DLD1 (cell line): Measurements from ENCODE around the gene SGPP2.

Source experiments
- in situ Hi-C: cut with HindIII; loops from 2 replicates; pipeline ENCODE4 v1.10.0; 2017; ENCODE audit warnings: low sequenced_read_pairs

The SGPP2 gene

GRCh38 chr2:222522082-222522481 is 97.7 kb downstream of the SGPP2 start:
- in situ Hi-C loops = no loop called here

- in situ Hi-C loops = no loop called here
These were observed 99.6 kb downstream of the SGPP2 start for GRCh38 chr2:222523783-222524544.

GRCh38 chr2:222525811-222526210 is 101.5 kb downstream of the SGPP2 start:
- in situ Hi-C loops = no loop called here

- in situ Hi-C loops = no loop called here
These were observed 102.3 kb downstream of the SGPP2 start for GRCh38 chr2:222526480-222527277.

- in situ Hi-C loops = no loop called here
These were observed 108.0 kb downstream of the SGPP2 start for GRCh38 chr2:222532315-222532714.

- in situ Hi-C loops = no loop called here
These were observed 111.1 kb downstream of the SGPP2 start for GRCh38 chr2:222535477-222535876.

GRCh38 chr2:222538535-222538934 is 114.2 kb downstream of the SGPP2 start:
- in situ Hi-C loops = no loop called here

GRCh38 chr2:222544661-222545060 is 120.3 kb downstream of the SGPP2 start:
- in situ Hi-C loops = no loop called here

GRCh38 chr2:222545823-222546795 is 121.8 kb downstream of the SGPP2 start:
- in situ Hi-C loops = no loop called here

GRCh38 chr2:222547083-222547482 is 122.7 kb downstream of the SGPP2 start:
- in situ Hi-C loops = no loop called here

- in situ Hi-C loops = no loop called here
These were observed 124.6 kb downstream of the SGPP2 start for GRCh38 chr2:222548992-222549391.

GRCh38 chr2:222554517-222554916 is 130.2 kb downstream of the SGPP2 start:
- in situ Hi-C loops = no loop called here

GRCh38 chr2:222561151-222561550 is 136.8 kb downstream of the SGPP2 start:
- in situ Hi-C loops = no loop called here

- in situ Hi-C loops = no loop called here
These were observed 137.7 kb downstream of the SGPP2 start for GRCh38 chr2:222561817-222562645.

GRCh38 chr2:222563106-222563718 is 138.9 kb downstream of the SGPP2 start:
- in situ Hi-C loops = no loop called here

GRCh38 chr2:222563936-222564335 is 139.6 kb downstream of the SGPP2 start:
- in situ Hi-C loops = no loop called here

- in situ Hi-C loops = no loop called here
These were observed 141.9 kb downstream of the SGPP2 start for GRCh38 chr2:222566229-222566628.

- in situ Hi-C loops = no loop called here
These were observed 144.5 kb downstream of the SGPP2 start for GRCh38 chr2:222568865-222569264.

- in situ Hi-C loops = no loop called here
These were observed 145.5 kb downstream of the SGPP2 start for GRCh38 chr2:222569826-222570225.

- in situ Hi-C loops = no loop called here
These were observed 147.9 kb downstream of the SGPP2 start for GRCh38 chr2:222572264-222572721.
